GM23338 (cell line): Measurements from ENCODE around the gene PGLYRP4. TPM values are rescaled to one million over a fixed set of nuclear protein-coding genes. Genes with fewer than 3 reads are reported as not detected.

Source experiments
- ATAC-seq: fragments of 200-7000 bp; cut with Tn5 transposase; 3 replicates; pipeline ENCODE4 v1.9.1; 2020
- DNase-seq: peaks from one replicate; pipeline ENCODE4 v3.0.0-alpha.2; 2015; ENCODE audit warnings: low spot score
- H2AFZ ChIP-seq: fragments of 200-600 bp; sonication (generic); 2 replicates; pipeline ENCODE4 v1.8.0; 2016; ENCODE audit warnings: antibody characterized with exemption, mild to moderate bottlenecking, moderate library complexity
- H3F3A ChIP-seq: fragments of 200-600 bp; sonication (generic); replicated peaks from 2 replicates; pipeline ENCODE4 v1.8.0; 2017; ENCODE audit warnings: antibody characterized with exemption, mixed run types, low read depth
- H3K27ac ChIP-seq: fragments of 200-600 bp; sonication (generic); 2 replicates; pipeline ENCODE4 v1.6.1; 2016; ENCODE audit warnings: low read depth
- H3K27me3 ChIP-seq: fragments of 200-600 bp; sonication (generic); 2 replicates; pipeline ENCODE4 v1.8.0; 2016; ENCODE audit warnings: mild to moderate bottlenecking, mixed run types, moderate library complexity; ENCODE audit not compliant: insufficient read depth
- H3K36me3 ChIP-seq: fragments of 200-600 bp; sonication (generic); 2 replicates; pipeline ENCODE4 v1.8.0; 2016; ENCODE audit warnings: mild to moderate bottlenecking; ENCODE audit not compliant: insufficient read depth
- H3K4me1 ChIP-seq: fragments of 200-600 bp; sonication (generic); 2 replicates; pipeline ENCODE4 v1.8.0; 2016; ENCODE audit warnings: mild to moderate bottlenecking, moderate library complexity; ENCODE audit not compliant: insufficient read depth
- H3K4me2 ChIP-seq: fragments of 200-600 bp; sonication (generic); 2 replicates; pipeline ENCODE4 v1.7.1; 2017; ENCODE audit warnings: mixed run types
- H3K4me3 ChIP-seq: fragments of 200-600 bp; sonication (generic); 2 replicates; pipeline ENCODE4 v1.6.1; 2016; ENCODE audit warnings: mixed run types
- H3K79me2 ChIP-seq: fragments of 200-600 bp; sonication (generic); replicated peaks from 2 replicates; pipeline ENCODE4 v1.8.0; 2017; ENCODE audit warnings: mild to moderate bottlenecking; ENCODE audit not compliant: insufficient read depth
- H3K9me2 ChIP-seq: fragments of 200-600 bp; sonication (generic); 2 replicates; pipeline ENCODE4 v1.8.0; 2017; ENCODE audit not compliant: insufficient read depth
- H4K20me1 ChIP-seq: fragments of 200-600 bp; sonication (generic); replicated peaks from 2 replicates; pipeline ENCODE4 v1.8.0; 2017; ENCODE audit warnings: mild to moderate bottlenecking; ENCODE audit not compliant: insufficient read depth
- H3K27ac Mint-ChIP-seq: 2 replicates; pipeline ENCODE4 v1.8.0; 2020; ENCODE audit warnings: inconsistent platforms, mild to moderate bottlenecking, moderate library complexity, mixed read lengths
- H3K27me3 Mint-ChIP-seq: 3 replicates; pipeline ENCODE4 v1.8.0; 2022; ENCODE audit warnings: low read depth, mild to moderate bottlenecking, moderate library complexity, mixed read lengths, inconsistent platforms; ENCODE audit not compliant: insufficient read depth, poor library complexity
- H3K36me3 Mint-ChIP-seq: 3 replicates; pipeline ENCODE4 v1.8.0; 2021; ENCODE audit warnings: low read depth, mild to moderate bottlenecking, inconsistent platforms, moderate library complexity, mixed read lengths
- H3K4me1 Mint-ChIP-seq: 3 replicates; pipeline ENCODE4 v1.8.0; 2020; ENCODE audit warnings: mild to moderate bottlenecking, inconsistent platforms, mixed read lengths
- H3K4me3 Mint-ChIP-seq: 3 replicates; pipeline ENCODE4 v1.8.0; 2021; ENCODE audit warnings: moderate library complexity, mild to moderate bottlenecking, inconsistent platforms, mixed read lengths
- H3K9me3 Mint-ChIP-seq: 3 replicates; pipeline ENCODE4 v1.8.0; 2020; ENCODE audit warnings: moderate library complexity, mild to moderate bottlenecking, inconsistent platforms, mixed read lengths
- CREB1 ChIP-seq: fragments of 250-450 bp; sonication (Bioruptor Pico); IDR thresholded peaks from 2 replicates; pipeline ENCODE4 v1.5.0; 2020; ENCODE audit warnings: low read depth, mild to moderate bottlenecking, moderate library complexity
- CTCF ChIP-seq, 2 experiments: fragments of 200-600 bp in 1 of 2; sonication (generic) in 1 of 2; conservative IDR thresholded peaks; 2 replicates each; pipeline versions ENCODE4 v1.5.1 to v1.6.1; 2016 to 2017; ENCODE audit warnings: antibody characterized with exemption in 2 of 2, low read depth in 2 of 2, mild to moderate bottlenecking in 2 of 2, moderate library complexity in 1 of 2
- JUNB ChIP-seq: IDR thresholded peaks from one replicate; pipeline ENCODE4 v1.6.1; 2016; ENCODE audit warnings: antibody characterized with exemption; ENCODE audit not compliant: unreplicated experiment
- POLR2AphosphoS5 ChIP-seq: IDR thresholded peaks from 2 replicates; pipeline ENCODE4 v1.6.1; 2016; ENCODE audit warnings: antibody characterized with exemption, low read depth
- REST ChIP-seq: IDR thresholded peaks from one replicate; pipeline ENCODE4 v1.6.1; 2018; ENCODE audit warnings: antibody characterized with exemption; ENCODE audit not compliant: unreplicated experiment
- STAT1 ChIP-seq: IDR thresholded peaks from one replicate; pipeline ENCODE4 v1.6.1; 2016; ENCODE audit warnings: antibody characterized with exemption; ENCODE audit not compliant: unreplicated experiment
- ZNF114 ChIP-seq: fragments of 250-450 bp; sonication (Bioruptor Pico); IDR thresholded peaks from 2 replicates; pipeline ENCODE4 v1.5.0; 2020; ENCODE audit warnings: mild to moderate bottlenecking, moderate library complexity
- ZNF331 ChIP-seq: fragments of 250-450 bp; sonication (Bioruptor Pico); IDR thresholded peaks from 2 replicates; pipeline ENCODE4 v1.5.0; 2020; ENCODE audit warnings: low read depth, mild to moderate bottlenecking, moderate library complexity
- ZNF462 ChIP-seq: fragments of 250-450 bp; sonication (Bioruptor Pico); IDR thresholded peaks from 2 replicates; pipeline ENCODE4 v1.5.0; 2020; ENCODE audit warnings: mild to moderate bottlenecking, moderate library complexity
- polyA plus RNA-seq: library from polyadenylated mRNA; unstranded; fragments of >200 nt; fragmentation: Nextera tagmentation; extraction: Ambion mirVana; gene quantifications from 2 replicates; pipeline ENCODE4 v1.2.1, GENCODE V29; 2016
- total RNA-seq: library from RNA; depleted of rRNA; stranded (reverse); fragments of >200 nt; shearing (Covaris generic); gene quantifications from 2 replicates; pipeline ENCODE4 v1.2.3, GENCODE V29; 2014

PGLYRP4 gene
- total and polyA plus RNA-seq, 2 experiments from 2014 or later, result not detected

DNA sequence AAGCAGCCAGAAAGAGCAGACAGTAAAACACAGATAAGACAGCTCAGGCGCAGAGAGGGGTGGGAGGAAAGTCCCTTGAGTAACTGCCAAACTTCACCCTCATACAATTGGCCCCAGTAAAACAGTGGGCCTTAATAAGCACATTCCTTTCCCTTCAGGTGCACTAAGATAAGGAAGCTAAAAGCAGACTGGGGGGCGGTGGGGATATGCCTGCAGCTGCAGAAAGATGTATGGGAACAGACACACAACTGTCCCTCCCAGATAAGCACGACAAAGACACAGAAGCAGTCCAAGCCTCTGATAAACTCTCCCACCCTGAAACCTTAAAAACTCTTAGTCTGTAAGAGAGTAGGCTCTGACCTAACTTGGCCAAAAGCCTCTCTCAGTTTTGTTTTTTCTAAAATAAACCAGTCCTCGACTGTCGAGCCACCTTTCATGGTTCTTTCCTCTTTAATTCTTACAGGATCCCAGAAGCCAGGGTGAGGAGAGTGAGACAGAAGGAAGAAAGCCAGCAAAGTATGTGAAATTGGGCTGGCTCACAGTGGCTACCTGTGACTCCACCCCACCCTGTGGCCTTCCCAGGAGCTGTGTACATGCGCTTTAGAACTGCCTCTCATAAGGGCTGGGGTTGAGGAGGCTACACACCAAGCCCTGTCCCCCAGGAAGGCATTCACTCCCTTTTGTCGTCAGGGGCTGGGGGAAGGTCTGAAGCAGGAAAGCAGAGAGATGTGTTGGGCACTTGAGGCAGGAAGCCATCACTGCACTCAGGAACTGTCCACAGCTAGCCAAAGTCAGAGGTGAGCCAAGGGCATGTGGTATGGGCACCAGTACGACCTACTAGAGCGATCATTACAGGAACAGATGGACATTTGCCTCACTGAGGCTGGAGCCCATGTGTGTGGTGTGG lies 4.6 kb downstream of the PGLYRP4 start (continued):
- no peak for TF ChIP-seq CTCF (conservative IDR thresholded peaks at IDR 0.05; ENCODE audit: low read depth in 2 of 2)
- no peak for TF ChIP-seq ZNF114 (CRISPR knock-in tag)
- no peak for TF ChIP-seq ZNF331
- TF ChIP-seq REST, result no peak
- no peak for TF ChIP-seq CREB1 (CRISPR knock-in tag)
- TF ChIP-seq STAT1, result no peak
- TF ChIP-seq JUNB, result no peak

DNA sequence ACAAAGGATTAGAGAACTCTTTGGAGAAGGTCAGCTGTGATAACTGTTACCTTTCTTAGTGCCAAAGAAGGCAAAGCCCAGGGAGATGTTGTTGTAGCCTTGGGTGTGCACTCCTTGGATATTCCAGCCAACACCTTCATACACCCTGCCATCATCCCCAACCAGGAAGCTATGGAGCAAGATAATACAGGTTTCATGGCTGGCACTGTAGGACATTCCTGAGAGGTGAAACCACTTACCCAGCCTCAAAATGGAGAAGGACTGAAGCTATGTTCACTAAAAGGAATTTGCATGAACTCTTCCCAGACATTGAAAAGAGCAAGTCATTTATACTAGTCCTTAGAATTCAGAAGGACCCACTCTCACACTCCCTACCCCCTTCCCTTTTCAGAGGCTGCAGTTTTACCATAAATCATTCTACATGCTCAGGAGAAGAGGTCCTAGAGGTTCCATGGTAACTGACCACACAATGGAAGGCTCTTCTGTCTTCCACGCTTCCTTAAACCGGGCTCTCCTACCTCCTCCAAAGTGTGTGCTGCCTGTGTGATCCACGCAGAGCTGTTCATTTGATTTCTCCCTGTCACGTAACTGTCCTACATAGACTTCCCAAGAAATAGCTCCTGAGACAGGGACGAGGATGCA lies 5.5 kb downstream of the PGLYRP4 start:
- H3K4me2 ChIP-seq, result no peak overlapping the region
- no peak overlapping the region for H3K4me3 ChIP-seq
- no peaks in the 10 kb centered on the region for H3K4me1 ChIP-seq
- no peak overlapping the region for H3K4me3 Mint-ChIP-seq
- H3F3A ChIP-seq, result no peaks in the 10 kb centered on the region
- H3K9me3 Mint-ChIP-seq, result no peaks in the 10 kb centered on the region
- no peak overlapping the region for H3K27ac Mint-ChIP-seq
- H3K4me1 Mint-ChIP-seq, result peaks cover 12% of the 10 kb centered on the region; the same call in 2 of the 3 replicates
- H3K9me2 ChIP-seq, result peaks cover 13% of the 10 kb centered on the region
- DNase-seq (no peak), ATAC-seq (no peak)
- no peaks in the 10 kb centered on the region for H4K20me1 ChIP-seq
- peaks cover 9% of the 10 kb centered on the region for H3K27me3 Mint-ChIP-seq
- no peaks in the 10 kb centered on the region for H3K27me3 ChIP-seq
- H3K36me3 Mint-ChIP-seq, result no peaks in the 10 kb centered on the region
- H3K79me2 ChIP-seq, result no peaks in the 10 kb centered on the region
- H3K27ac ChIP-seq, result no peak overlapping the region
- H2AFZ ChIP-seq, result no peak overlapping the region
- H3K36me3 ChIP-seq, result no peaks in the 10 kb centered on the region
- TF ChIP-seq ZNF462, result no peak
- no peak for TF ChIP-seq STAT1
- no peak for TF ChIP-seq POLR2AphosphoS5
